Neutrophil (primary cell): Measurements from ENCODE around the gene SULT1A2.
A peak's percentile ranks its signal among the peaks of the same experiment; 100 is the strongest.
"Not testable (repeated sequence)": the region's sequence is repeated elsewhere in the genome, so short reads cannot be mapped to it uniquely, and the experiment has no call there.

Experiments
- H3K27ac ChIP-seq: fragments of 200-600 bp; sonication (generic); 2 replicates; pipeline ENCODE4 v1.5.1; 2016; ENCODE audit warnings: mild to moderate bottlenecking, moderate library complexity
- H3K27me3 ChIP-seq: fragments of 200-600 bp; sonication (generic); 2 replicates; pipeline ENCODE4 v1.6.0; 2016; ENCODE audit warnings: mild to moderate bottlenecking
- H3K36me3 ChIP-seq: fragments of 200-600 bp; sonication (generic); 2 replicates; pipeline ENCODE4 v1.5.1; 2017
- H3K4me1 ChIP-seq, 2 experiments: fragments of 200-600 bp in 1 of 2; sonication (generic) in 1 of 2; 1 replicate in 1 of 2; 2 replicates in 1 of 2; pipeline versions ENCODE4 v1.5.1 to v1.6.1; 2013 to 2016; ENCODE audit warnings: low read depth in 1 of 2, low read length in 1 of 2, mild to moderate bottlenecking in 1 of 2, moderate library complexity in 1 of 2; ENCODE audit not compliant: control insufficient read depth in 1 of 2, insufficient read depth in 1 of 2
- H3K4me3 ChIP-seq, 2 experiments: fragments of 200-600 bp in 1 of 2; sonication (generic) in 1 of 2; 1 replicate in 1 of 2; 2 replicates in 1 of 2; pipeline ENCODE4 v1.5.1; 2013 to 2016; ENCODE audit warnings: low read depth in 1 of 2, low read length in 1 of 2, mild to moderate bottlenecking in 1 of 2, moderate library complexity in 1 of 2
- H3K9me3 ChIP-seq: fragments of 200-600 bp; sonication (generic); 2 replicates; pipeline ENCODE4 v1.5.1; 2016
- TF ChIP-seq, protein P1 (sequence below): fragments of 200-600 bp; sonication (generic); IDR thresholded peaks from 2 replicates; pipeline ENCODE4 v1.5.1; 2016; ENCODE audit warnings: antibody characterized with exemption

The SULT1A2 gene

GRCh38 chr16:28610595-28611191 lies 13.8 kb upstream of the SULT1A2 start:
- H3K9me3 ChIP-seq, result no peaks in the 10 kb centered on the region
- peak overlapping the region; percentile 89 for H3K27ac ChIP-seq
- TF ChIP-seq, protein P1, sequence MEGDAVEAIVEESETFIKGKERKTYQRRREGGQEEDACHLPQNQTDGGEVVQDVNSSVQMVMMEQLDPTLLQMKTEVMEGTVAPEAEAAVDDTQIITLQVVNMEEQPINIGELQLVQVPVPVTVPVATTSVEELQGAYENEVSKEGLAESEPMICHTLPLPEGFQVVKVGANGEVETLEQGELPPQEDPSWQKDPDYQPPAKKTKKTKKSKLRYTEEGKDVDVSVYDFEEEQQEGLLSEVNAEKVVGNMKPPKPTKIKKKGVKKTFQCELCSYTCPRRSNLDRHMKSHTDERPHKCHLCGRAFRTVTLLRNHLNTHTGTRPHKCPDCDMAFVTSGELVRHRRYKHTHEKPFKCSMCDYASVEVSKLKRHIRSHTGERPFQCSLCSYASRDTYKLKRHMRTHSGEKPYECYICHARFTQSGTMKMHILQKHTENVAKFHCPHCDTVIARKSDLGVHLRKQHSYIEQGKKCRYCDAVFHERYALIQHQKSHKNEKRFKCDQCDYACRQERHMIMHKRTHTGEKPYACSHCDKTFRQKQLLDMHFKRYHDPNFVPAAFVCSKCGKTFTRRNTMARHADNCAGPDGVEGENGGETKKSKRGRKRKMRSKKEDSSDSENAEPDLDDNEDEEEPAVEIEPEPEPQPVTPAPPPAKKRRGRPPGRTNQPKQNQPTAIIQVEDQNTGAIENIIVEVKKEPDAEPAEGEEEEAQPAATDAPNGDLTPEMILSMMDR, result no peak

GRCh38 chr16:28609631-28610594 lies 13.1 kb upstream of the SULT1A2 start, which contains the start of gene SULT1A1:
SULT1A1 (minus strand) TSS chr16:28610044; CDS start chr16:28608855, 1,189 bp downstream.
- H3K9me3 ChIP-seq, result no peaks in the 10 kb centered on the region
- peaks cover 32% of the 10 kb centered on the region for H3K36me3 ChIP-seq
- peak within 1 kb of the TSS; percentile 89 for H3K27ac ChIP-seq
- peaks cover 40 to 45% of the 10 kb centered on the region in 2 experiments for H3K4me1 ChIP-seq
- no peaks in the 10 kb centered on the region for H3K27me3 ChIP-seq
- H3K4me3 ChIP-seq, result peak within 1 kb of the TSS; percentile 70 to 77
- TF ChIP-seq, protein P1, result peak; percentile 7

More at GRCh38 chr16:28610595-28611191, 13.8 kb upstream of the SULT1A2 start:
- H3K4me1 ChIP-seq, result peaks cover 42 to 48% of the 10 kb centered on the region in 2 experiments
- H3K4me3 ChIP-seq, result peak overlapping the region; percentile 70 to 77
- H3K36me3 ChIP-seq, result peaks cover 24% of the 10 kb centered on the region
- no peaks in the 10 kb centered on the region for H3K27me3 ChIP-seq

- Histone ChIP-seq H3K4me3 (peak overlapping the region; percentile 70 to 77), H3K36me3 (peaks cover 40% of the 10 kb centered on the region), H3K27ac (peak overlapping the region; percentile 89), H3K4me1 (peaks cover 40 to 43% of the 10 kb centered on the region in 2 experiments)
- not testable (repeated sequence) for H3K9me3 ChIP-seq, H3K27me3 ChIP-seq
Measured at GRCh38 chr16:28608867-28609596, 12.2 kb upstream of the SULT1A2 start.

DNA sequence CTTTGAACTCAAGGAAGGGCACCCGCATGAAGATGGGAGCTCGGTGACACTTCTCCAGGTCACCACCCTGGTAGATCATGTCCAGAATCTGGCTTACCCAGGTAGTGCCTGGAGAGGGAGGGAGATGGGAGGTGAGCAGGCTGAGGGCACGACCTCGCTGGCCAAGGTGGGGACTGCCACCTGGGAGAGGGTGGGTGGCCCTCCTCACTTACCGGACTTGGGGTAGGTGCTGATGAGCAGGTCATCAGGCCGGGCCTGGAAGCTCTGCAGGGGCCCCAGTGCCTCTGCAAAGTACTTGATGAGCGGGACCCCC lies 11.6 kb upstream of the SULT1A2 start:
- Histone ChIP-seq H3K27ac (peak overlapping the region; percentile 89), H3K4me1 (peaks cover 40 to 46% of the 10 kb centered on the region in 2 experiments), H3K4me3 (peak overlapping the region; percentile 70 to 77), H3K36me3 (peaks cover 46% of the 10 kb centered on the region)
- H3K27me3 ChIP-seq, H3K9me3 ChIP-seq: not testable (repeated sequence)

DNA sequence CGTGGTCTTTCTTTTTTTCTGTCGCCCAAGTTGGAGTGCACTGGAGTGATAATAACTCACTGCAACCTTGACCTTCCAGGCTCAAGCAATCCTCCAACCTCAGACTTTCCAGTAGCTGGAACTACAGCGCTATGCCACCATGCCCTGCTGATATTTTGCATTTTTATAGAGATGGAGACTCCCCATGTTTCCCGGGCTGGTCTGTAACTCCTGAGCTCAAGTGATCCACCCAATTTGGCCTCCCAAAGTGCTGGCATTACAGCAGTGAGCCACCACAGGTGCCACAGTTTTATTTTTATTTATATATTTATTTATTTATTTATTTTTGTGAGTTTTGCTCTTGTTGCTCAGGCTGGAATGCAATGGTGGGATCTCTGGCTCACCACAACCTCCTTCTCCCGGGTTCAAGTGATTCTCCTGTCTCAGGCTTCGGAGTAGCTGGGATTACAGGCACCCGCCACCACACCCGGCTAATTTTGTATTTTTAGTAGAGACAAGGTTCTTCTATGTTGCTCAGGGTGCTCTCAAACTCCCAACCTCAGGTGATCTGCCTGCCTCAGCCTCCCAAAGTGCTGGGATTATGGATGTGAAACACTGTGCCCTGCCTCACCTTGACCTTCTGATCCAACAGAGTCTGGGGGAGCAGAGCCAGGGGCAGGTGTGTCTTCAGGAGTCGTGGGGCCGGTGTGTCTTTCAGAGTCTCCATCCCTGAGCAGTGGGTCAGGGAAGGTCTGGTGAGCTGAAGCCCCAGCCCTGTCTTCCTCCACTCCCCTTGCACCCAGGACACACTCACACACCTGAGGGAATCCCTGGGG lies 11.0 kb upstream of the SULT1A2 start:
- peak overlapping the region; percentile 89 for H3K27ac ChIP-seq
- not testable (repeated sequence) for H3K27me3 ChIP-seq, H3K9me3 ChIP-seq
- H3K4me1 ChIP-seq, result peaks cover 40 to 46% of the 10 kb centered on the region in 2 experiments
- H3K4me3 ChIP-seq, result peak overlapping the region; percentile 15 to 70
- peaks cover 51% of the 10 kb centered on the region for H3K36me3 ChIP-seq

DNA sequence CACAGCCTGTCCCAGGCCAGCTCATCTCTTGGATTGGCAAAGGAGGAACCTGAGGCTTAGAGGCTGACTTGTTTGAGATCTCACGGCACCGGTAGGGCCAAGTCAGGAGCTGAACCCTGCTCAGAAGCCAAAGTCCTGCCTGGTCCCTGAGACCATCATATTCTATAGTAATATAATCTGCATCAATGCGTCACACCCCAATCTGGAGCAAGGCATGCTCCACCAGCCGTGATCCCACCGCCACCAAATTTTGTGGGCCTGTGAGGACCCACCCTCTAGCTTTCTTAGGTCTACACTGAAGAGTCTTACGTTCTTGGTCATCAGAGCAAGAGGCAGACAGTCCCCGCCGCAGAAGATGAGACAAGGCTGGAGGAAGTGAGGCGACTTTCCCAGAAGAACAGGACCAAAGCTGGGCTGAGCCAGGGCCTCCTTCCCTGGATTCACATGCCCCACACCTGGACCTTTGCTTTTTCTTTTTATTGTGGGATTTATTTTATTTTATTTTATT lies 10.3 kb upstream of the SULT1A2 start:
- no peak overlapping the region for H3K4me3 ChIP-seq
- TF ChIP-seq, protein P1, result no peak
- no peak overlapping the region for H3K27ac ChIP-seq
- peaks cover 56% of the 10 kb centered on the region for H3K36me3 ChIP-seq
- no peaks in the 10 kb centered on the region for H3K9me3 ChIP-seq
- H3K27me3 ChIP-seq, result no peaks in the 10 kb centered on the region
- peaks cover 40 to 46% of the 10 kb centered on the region in 2 experiments for H3K4me1 ChIP-seq
